Loucy (cell line): ENCODE data around the gene PDE4D.
A peak's percentile ranks its signal among the peaks of the same experiment; 100 is the strongest.

Source experiments
- H2AFZ ChIP-seq: fragments of 200-600 bp; sonication (generic); 2 replicates; pipeline ENCODE4 v1.6.0; 2016; ENCODE audit warnings: antibody characterized with exemption, mild to moderate bottlenecking, low read length, moderate library complexity
- H3F3A ChIP-seq: fragments of 200-600 bp; 2 replicates; pipeline ENCODE4 v1.6.0; 2016; ENCODE audit warnings: antibody characterized with exemption, low read depth, mild to moderate bottlenecking
- H3K27me3 ChIP-seq: fragments of 200-600 bp; sonication (generic); 2 replicates; pipeline ENCODE4 v1.6.1; 2014; ENCODE audit warnings: low read length, mild to moderate bottlenecking; ENCODE audit not compliant: insufficient read depth, poor library complexity, severe bottlenecking
- H3K36me3 ChIP-seq: fragments of 200-600 bp; sonication (generic); 2 replicates; pipeline ENCODE4 v1.6.1; 2016; ENCODE audit warnings: low read length; ENCODE audit not compliant: insufficient read depth
- H3K4me1 ChIP-seq: fragments of 200-600 bp; sonication (generic); 2 replicates; pipeline ENCODE4 v1.5.1; 2014; ENCODE audit warnings: low read length, mild to moderate bottlenecking; ENCODE audit not compliant: insufficient read depth, poor library complexity, severe bottlenecking
- H3K4me2 ChIP-seq: fragments of 200-600 bp; sonication (generic); 2 replicates; pipeline ENCODE4 v1.6.0; 2014; ENCODE audit warnings: antibody characterized with exemption, low read length, low read depth, mild to moderate bottlenecking; ENCODE audit not compliant: poor library complexity, severe bottlenecking
- H3K4me3 ChIP-seq: fragments of 200-600 bp; sonication (generic); 2 replicates; pipeline ENCODE4 v1.5.1; 2014; ENCODE audit warnings: low read length, mild to moderate bottlenecking, mixed read lengths; ENCODE audit not compliant: poor library complexity, severe bottlenecking
- H3K79me2 ChIP-seq: fragments of 200-600 bp; sonication (generic); 2 replicates; pipeline ENCODE4 v1.6.1; 2014; ENCODE audit warnings: low read length; ENCODE audit not compliant: insufficient read depth
- H3K9ac ChIP-seq: fragments of 200-600 bp; sonication (generic); 2 replicates; pipeline ENCODE4 v1.6.0; 2014; ENCODE audit warnings: mild to moderate bottlenecking, low read depth, low read length, moderate library complexity; ENCODE audit not compliant: poor library complexity, severe bottlenecking
- H3K9me2 ChIP-seq: fragments of 200-600 bp; sonication (generic); replicated peaks from 2 replicates; pipeline ENCODE4 v1.6.1; 2016; ENCODE audit warnings: low read depth, low read length, mixed read lengths
- H3K9me3 ChIP-seq: fragments of 200-600 bp; sonication (generic); 2 replicates; pipeline ENCODE4 v1.6.1; 2014; ENCODE audit warnings: mild to moderate bottlenecking, antibody characterized with exemption, low read length, low read depth; ENCODE audit not compliant: insufficient read depth
- H4K20me1 ChIP-seq: fragments of 200-600 bp; sonication (generic); 2 replicates; pipeline ENCODE4 v1.6.0; 2014; ENCODE audit warnings: antibody characterized with exemption, low read length, mild to moderate bottlenecking; ENCODE audit not compliant: insufficient read depth, poor library complexity, severe bottlenecking
- CTCF ChIP-seq: fragments of 200-600 bp; sonication (generic); conservative IDR thresholded peaks from 2 replicates; pipeline ENCODE4 v1.5.1; 2014; ENCODE audit warnings: mild to moderate bottlenecking, antibody characterized with exemption, low read length
- EZH2phosphoT487 ChIP-seq: fragments of 200-600 bp; IDR thresholded peaks from 2 replicates; pipeline ENCODE4 v1.6.1; 2018; ENCODE audit warnings: antibody characterized with exemption, mild to moderate bottlenecking, moderate library complexity, borderline replicate concordance

The PDE4D gene

DNA sequence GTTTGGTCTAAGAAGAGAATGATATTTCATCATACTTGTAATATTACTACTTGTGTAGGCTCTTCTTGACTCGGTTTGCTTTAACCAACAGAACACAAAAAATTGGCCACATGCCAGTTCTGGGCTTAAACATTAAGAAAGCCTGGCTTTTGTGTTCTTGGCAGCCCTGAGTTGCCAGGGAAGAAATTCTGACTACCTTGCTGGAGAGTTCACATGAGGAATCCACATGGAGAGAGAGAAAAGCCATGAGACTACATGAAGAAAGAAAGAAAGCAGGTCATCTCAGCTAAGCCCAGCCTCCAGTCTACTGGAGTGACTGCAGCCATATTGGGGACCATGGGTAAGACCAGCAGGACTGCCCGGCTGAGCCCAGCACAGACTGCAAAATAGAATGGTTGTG lies 785.8 kb downstream of the PDE4D start:
- no peaks in the 10 kb centered on the region for H4K20me1 ChIP-seq

GRCh38 chr5:59104400-59105127 lies 789.0 kb downstream of the PDE4D start:
- Histone ChIP-seq H3K9ac (no peak overlapping the region), H3K9me3 (no peaks in the 10 kb centered on the region), H3K9me2 (no peaks in the 10 kb centered on the region)

More for the DNA sequence above, 785.8 kb downstream of the PDE4D start:
- Histone ChIP-seq H3K9me2 (no peaks in the 10 kb centered on the region), H3K27me3 (no peaks in the 10 kb centered on the region), H3K9ac (no peak overlapping the region), H3K4me1 (peaks cover 3% of the 10 kb centered on the region), H2AFZ (no peak overlapping the region), H3K79me2 (no peaks in the 10 kb centered on the region), H3K9me3 (no peaks in the 10 kb centered on the region), H3F3A (no peaks in the 10 kb centered on the region), H3K4me3 (no peak overlapping the region), H3K4me2 (no peak overlapping the region), H3K36me3 (no peaks in the 10 kb centered on the region)
- no peak for TF ChIP-seq EZH2phosphoT487
- TF ChIP-seq CTCF, result no peak

GRCh38 chr5:59103303-59103702 lies 790.2 kb downstream of the PDE4D start:
- Histone ChIP-seq H3K36me3 (no peaks in the 10 kb centered on the region), H3K9me3 (no peaks in the 10 kb centered on the region), H3K79me2 (no peaks in the 10 kb centered on the region), H3K4me1 (peaks cover 11% of the 10 kb centered on the region), H3K4me3 (no peak overlapping the region), H3K27me3 (no peaks in the 10 kb centered on the region), H2AFZ (no peak overlapping the region), H3K9ac (no peak overlapping the region), H3K4me2 (no peak overlapping the region), H3K9me2 (no peaks in the 10 kb centered on the region), H3F3A (0 out of 2 replicates have a peak, but pooled peaks cover 13% of the 10 kb centered on the region), H4K20me1 (no peaks in the 10 kb centered on the region)
- TF ChIP-seq CTCF (no peak), EZH2phosphoT487 (no peak)

More at GRCh38 chr5:59104400-59105127, 789.0 kb downstream of the PDE4D start:
- Histone ChIP-seq H3K4me3 (no peak overlapping the region), H3K27me3 (no peaks in the 10 kb centered on the region), H2AFZ (0 out of 2 replicates have a peak overlapping the region, but pooled peaks have one; percentile 32), H3K36me3 (no peaks in the 10 kb centered on the region), H3K4me2 (no peak overlapping the region), H3F3A (0 out of 2 replicates have a peak, but pooled peaks cover 3% of the 10 kb centered on the region), H4K20me1 (no peaks in the 10 kb centered on the region), H3K4me1 (peaks cover 3% of the 10 kb centered on the region), H3K79me2 (no peaks in the 10 kb centered on the region)
- TF ChIP-seq EZH2phosphoT487 (no peak), CTCF (no peak)
